ENCODE results near the gene SULT1A2.
"Not testable (repeated sequence)": the region's sequence is repeated elsewhere in the genome, so short reads cannot be mapped to it uniquely, and the experiment has no call there.

Gene SULT1A2

DNA sequence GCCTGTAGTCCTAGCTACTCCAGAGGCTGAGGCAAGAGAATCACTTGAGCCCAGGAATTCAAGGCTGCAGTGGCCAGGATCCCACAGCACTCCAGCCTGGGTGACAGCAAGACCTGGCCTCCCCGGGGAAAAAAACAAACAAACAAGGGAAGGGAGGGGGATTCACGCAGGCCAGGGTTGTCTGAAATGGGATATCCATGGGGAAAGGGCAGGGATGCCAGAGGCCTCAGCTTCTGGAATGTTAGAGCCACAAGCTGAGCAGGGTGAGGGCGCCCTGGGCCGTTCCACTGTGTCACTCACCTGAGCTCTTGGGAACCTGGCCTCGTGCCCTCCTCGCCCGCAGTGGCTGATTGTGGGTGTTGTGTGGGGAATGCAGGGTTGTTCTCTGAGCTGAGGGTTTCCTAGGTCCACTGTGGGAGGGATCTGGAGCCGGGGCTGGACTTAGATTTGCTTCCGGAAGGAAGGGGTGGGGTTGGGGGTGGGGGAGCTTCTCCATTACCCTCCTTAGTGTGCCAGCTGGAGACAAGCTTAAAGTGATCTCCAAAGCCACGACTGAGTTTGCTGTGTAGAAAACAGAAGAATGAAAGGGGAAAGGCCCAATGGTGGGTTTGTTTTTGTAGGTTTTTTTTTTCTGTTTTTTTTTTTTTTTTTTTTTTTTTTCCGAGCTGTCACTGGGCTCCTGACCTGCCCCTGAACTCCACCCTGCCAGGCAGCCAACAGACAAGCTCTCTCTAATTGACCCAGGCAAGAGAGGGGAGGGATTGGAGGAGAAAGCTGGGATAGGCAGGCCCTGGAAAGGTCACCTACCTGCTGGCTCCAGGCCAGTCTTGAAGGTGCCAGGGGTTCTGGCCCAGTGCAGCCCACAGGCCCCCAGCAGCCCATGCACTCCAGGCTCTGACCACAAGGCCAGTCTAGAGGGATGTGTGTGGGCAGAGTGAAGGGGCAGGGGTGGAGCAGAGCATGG is 13.1 kb upstream of the SULT1A2 start, which contains the start of gene SULT1A1:
Gene SULT1A1 (minus strand): TSS at position 414 of the 964 bp plus-strand sequence. CDS start 1,189 bp downstream, outside the sequence.
- no peak for DNase-seq (ENCODE audit: low spot score)

DNA sequence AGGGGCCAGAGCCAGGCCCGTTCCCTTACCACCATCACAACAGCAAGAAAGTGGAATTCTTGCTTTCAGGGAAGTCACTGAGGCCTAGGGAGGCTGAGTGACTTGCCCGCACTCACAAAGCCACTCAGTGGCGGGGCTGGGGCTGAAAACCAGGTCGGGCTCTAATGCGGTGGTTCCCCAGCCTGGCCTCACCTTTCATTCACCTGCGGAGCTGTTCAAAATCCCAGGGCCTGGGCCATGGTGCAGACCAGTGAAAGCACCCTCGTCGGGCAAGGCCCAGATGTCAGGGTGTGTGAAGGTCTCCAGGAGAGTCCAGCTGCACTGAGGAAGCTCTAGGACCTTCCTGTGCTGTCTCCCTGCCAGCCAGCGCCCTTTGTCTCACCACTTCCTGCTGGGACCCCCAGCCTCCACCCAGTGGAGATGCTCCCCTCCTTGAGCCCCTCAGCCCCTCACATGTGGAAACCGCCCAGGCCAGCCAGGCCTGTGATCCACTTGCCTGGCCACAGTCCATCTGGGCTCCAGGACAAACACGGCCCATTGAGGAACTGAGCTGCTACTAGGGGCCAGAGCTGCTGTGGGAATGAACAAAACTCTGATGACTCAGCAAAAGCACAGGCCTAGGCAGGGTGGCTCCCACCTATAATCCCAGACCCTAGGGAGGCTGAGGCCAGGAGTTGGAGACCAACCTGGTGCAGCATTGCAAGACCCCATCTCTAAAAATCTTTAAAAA is 12.2 kb upstream of the SULT1A2 start:
- DNase-seq (ENCODE audit: low spot score), result not testable (repeated sequence)

- not testable (repeated sequence) for DNase-seq (ENCODE audit: low spot score)
These were observed 11.6 kb upstream of the SULT1A2 start for GRCh38 chr16:28608496-28608808.

DNA sequence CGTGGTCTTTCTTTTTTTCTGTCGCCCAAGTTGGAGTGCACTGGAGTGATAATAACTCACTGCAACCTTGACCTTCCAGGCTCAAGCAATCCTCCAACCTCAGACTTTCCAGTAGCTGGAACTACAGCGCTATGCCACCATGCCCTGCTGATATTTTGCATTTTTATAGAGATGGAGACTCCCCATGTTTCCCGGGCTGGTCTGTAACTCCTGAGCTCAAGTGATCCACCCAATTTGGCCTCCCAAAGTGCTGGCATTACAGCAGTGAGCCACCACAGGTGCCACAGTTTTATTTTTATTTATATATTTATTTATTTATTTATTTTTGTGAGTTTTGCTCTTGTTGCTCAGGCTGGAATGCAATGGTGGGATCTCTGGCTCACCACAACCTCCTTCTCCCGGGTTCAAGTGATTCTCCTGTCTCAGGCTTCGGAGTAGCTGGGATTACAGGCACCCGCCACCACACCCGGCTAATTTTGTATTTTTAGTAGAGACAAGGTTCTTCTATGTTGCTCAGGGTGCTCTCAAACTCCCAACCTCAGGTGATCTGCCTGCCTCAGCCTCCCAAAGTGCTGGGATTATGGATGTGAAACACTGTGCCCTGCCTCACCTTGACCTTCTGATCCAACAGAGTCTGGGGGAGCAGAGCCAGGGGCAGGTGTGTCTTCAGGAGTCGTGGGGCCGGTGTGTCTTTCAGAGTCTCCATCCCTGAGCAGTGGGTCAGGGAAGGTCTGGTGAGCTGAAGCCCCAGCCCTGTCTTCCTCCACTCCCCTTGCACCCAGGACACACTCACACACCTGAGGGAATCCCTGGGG is 11.0 kb upstream of the SULT1A2 start:
- DNase-seq (ENCODE audit: low spot score), result not testable (repeated sequence)

- no peak for DNase-seq (ENCODE audit: low spot score)
These were observed 10.3 kb upstream of the SULT1A2 start for GRCh38 chr16:28607116-28607623.

GRCh38 chr16:28606291-28607115 is 9.7 kb upstream of the SULT1A2 start:
- DNase-seq (ENCODE audit: low spot score), result no peak

DNA sequence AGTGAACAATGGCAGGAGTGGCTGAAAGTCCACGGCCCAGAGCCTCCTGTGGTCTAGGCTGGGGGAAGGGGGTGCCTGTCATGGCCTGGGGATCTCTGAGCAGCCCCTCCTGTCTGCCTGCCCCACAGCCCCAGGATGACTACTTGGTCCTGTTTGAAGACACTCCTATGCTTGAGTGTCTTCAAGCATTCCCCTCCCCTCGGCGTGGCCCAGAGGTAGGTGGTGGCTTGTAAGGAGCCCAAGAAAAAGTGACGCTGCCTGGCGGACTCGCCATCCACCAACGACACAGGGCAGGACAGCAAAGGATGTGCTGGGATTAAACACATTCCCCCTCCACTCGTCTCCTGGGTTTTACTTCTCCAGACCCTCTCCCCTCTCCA is 7.3 kb upstream of the SULT1A2 start:
- no peak for DNase-seq (ENCODE audit: low spot score)

- no peak for DNase-seq (ENCODE audit: low spot score)
These were observed 6.7 kb upstream of the SULT1A2 start for GRCh38 chr16:28603381-28604185.

- DNase-seq (ENCODE audit: low spot score), result no peak
These were observed 5.7 kb upstream of the SULT1A2 start for GRCh38 chr16:28602529-28602928.

GRCh38 chr16:28602062-28602461 is 5.2 kb upstream of the SULT1A2 start:
- not testable (repeated sequence) for DNase-seq (ENCODE audit: low spot score)

GRCh38 chr16:28601589-28601988 is 4.7 kb upstream of the SULT1A2 start:
- not testable (repeated sequence) for DNase-seq (ENCODE audit: low spot score)

DNA sequence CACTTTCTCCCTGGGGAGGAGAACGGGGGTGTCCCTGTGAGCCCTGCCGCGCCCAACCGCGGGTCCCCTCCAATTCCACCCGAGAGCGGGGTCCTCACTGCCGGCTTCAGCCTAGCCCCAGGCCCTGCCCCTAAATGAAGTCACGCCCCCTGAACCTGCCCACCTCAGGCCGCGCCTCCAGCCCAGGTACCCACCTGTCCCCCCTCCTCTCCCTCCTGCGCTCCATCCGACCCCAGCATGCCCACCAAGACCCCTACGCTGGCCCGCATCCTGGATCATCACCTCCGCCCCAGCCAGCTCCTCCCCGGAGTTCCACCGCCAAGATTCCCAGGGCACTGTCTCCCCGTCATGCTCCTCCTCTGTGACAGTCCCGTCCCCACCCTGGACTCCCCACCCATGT is 4.1 kb upstream of the SULT1A2 start:
- DNase-seq (ENCODE audit: low spot score), result not testable (repeated sequence)

- DNase-seq (ENCODE audit: low spot score), result not testable (repeated sequence)
These were observed 2.8 kb upstream of the SULT1A2 start for GRCh38 chr16:28599377-28600285.

GRCh38 chr16:28597692-28598261 is 927 bp upstream of the SULT1A2 start:
- DNase-seq (ENCODE audit: low spot score), result no peak

DNA sequence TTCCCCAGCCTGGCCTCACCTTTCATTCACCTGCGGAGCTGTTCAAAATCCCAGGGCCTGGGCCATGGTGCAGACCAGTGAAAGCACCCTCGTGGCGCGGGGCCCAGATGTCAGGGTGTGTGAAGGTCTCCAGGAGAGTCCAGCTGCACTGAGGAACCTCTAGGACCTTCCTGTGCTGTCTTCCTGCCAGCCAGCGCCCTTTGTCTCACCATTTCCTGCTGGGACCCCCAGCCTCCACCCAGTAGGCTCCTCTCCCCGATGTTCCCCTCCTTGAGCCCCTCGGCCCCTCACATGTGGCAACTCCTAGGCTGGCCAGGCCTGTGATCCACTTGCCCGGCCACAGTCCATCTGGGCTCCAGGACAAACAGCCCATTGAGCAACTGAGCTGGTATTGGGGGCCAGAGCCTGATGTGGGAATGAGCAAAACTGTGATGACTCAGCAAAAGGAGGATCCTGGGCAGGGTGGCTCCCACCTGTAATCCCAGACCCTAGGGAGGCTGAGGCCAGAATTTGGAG is 677 bp downstream of the SULT1A2 start:
- no peak for DNase-seq (ENCODE audit: low spot score)

GRCh38 chr16:28595451-28595850 is 1.4 kb downstream of the SULT1A2 start:
- not testable (repeated sequence) for DNase-seq (ENCODE audit: low spot score)

- DNase-seq (ENCODE audit: low spot score), result no peak
These were observed 3.8 kb downstream of the SULT1A2 start for GRCh38 chr16:28592979-28593553.

- DNase-seq (ENCODE audit: low spot score), result no peak
These were observed 4.3 kb downstream of the SULT1A2 start for GRCh38 chr16:28592511-28592910.

Data from hematopoietic multipotent progenitor cell treated with erythropoietin and hydrocortisone succinate and interleukin-3 and kit ligand, for 17 days (in vitro differentiated cells).